Hematopoietic multipotent progenitor cell treated with erythropoietin and hydrocortisone succinate and interleukin-3 and kit ligand, for 6 days (in vitro differentiated cells): ENCODE measurements around the gene RLF.

Experiments
- DNase-seq: peaks from one replicate; pipeline ENCODE4 v3.0.0-alpha.2; 2015

Gene RLF

GRCh38 chr1:40273547-40274166 is 112.5 kb downstream of the RLF start:
- no peak for DNase-seq

GRCh38 chr1:40274331-40274730 is 113.1 kb downstream of the RLF start:
- no peak for DNase-seq

- DNase-seq = no peak
Observed at GRCh38 chr1:40276122-40276521, 114.9 kb downstream of the RLF start.

GRCh38 chr1:40281853-40282252 is 120.7 kb downstream of the RLF start:
- no peak for DNase-seq
